ENCODE data around the gene HMX2.

The HMX2 gene

GRCh38 chr10:123117644-123118417 is 30.1 kb upstream of the HMX2 start:
- FAIRE-seq (no peak), DNase-seq (ENCODE audit: insufficient read length, low spot score) (no peak)
- TF ChIP-seq, protein P1, sequence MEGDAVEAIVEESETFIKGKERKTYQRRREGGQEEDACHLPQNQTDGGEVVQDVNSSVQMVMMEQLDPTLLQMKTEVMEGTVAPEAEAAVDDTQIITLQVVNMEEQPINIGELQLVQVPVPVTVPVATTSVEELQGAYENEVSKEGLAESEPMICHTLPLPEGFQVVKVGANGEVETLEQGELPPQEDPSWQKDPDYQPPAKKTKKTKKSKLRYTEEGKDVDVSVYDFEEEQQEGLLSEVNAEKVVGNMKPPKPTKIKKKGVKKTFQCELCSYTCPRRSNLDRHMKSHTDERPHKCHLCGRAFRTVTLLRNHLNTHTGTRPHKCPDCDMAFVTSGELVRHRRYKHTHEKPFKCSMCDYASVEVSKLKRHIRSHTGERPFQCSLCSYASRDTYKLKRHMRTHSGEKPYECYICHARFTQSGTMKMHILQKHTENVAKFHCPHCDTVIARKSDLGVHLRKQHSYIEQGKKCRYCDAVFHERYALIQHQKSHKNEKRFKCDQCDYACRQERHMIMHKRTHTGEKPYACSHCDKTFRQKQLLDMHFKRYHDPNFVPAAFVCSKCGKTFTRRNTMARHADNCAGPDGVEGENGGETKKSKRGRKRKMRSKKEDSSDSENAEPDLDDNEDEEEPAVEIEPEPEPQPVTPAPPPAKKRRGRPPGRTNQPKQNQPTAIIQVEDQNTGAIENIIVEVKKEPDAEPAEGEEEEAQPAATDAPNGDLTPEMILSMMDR (IDR thresholded peaks at IDR 0.05; ENCODE audit: insufficient read depth, missing control alignments) = no peak

DNA sequence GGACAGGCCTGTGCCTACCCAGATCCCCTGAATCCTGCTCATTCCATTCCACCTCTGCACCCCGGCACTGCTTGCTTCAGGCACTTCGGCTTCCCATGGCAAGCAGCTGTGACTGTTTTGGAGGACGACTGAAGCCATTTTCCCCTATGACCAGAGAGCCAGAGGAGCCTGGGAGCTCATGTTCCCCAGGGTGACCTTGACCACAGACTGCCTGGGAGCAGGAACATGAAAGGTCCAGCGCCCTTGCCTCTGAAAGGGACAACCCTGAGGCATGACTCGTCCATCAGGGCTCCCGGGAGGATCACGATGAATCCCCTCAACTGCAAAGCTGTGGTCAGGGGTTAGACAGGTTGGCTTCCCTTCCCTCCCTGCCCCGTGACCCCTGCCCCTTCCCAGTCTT is 28.9 kb upstream of the HMX2 start:
- no peak for FAIRE-seq
- TF ChIP-seq, protein P1 (IDR thresholded peaks at IDR 0.05; ENCODE audit: insufficient read depth, missing control alignments) = no peak
- no peak for DNase-seq (ENCODE audit: insufficient read length, low spot score)

- FAIRE-seq (no peak), DNase-seq (ENCODE audit: insufficient read length, low spot score) (no peak)
- TF ChIP-seq, protein P1 (IDR thresholded peaks at IDR 0.05; ENCODE audit: insufficient read depth, missing control alignments) = no peak
Measured at GRCh38 chr10:123126246-123126645, 21.7 kb upstream of the HMX2 start.

- FAIRE-seq = no peak
- TF ChIP-seq, protein P1 (IDR thresholded peaks at IDR 0.05; ENCODE audit: insufficient read depth, missing control alignments) = no peak
Measured at GRCh38 chr10:123129618-123130271, 18.2 kb upstream of the HMX2 start.

DNA sequence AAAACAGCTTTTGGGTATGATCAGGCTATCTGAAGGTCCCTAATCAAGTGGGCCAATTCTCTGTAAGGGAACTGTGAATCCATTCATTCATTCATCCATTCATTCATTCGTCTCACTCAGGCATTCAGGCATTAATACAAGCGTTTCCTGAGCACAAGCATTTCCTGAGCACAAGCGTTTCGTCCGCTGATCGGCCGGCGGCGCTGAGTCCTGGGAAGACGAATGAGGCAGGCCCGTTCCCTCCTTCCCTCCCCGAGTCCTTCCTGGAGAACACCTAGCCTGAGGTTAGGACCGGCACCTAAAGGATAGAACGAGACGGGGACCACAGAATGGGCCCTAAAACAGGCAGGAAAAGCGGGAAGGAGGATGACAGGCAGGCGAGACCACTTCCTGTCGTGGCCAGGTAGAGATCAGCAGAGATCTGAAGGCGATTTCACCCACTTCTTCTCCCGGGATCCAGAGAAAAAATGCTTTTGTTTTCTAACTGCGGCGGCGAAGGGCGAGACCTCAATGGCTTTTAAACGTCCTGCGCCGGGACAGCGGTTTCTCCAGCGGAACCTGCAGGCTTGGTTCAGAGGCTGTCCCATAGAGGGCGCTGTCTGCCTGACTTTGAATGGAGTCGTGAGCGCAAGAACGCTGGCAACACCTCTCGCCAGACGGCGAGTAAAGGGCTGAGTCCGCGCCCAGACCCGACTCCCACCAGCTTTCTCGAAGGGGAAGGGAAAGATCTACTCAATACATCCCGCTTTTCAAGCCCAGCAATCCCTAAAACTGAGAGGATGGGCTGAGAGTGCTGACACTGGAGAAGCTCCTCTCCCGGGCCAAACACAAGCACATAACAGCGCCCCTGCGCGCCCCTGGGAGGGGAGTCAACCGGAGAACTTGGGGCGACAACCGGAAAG is 15.1 kb upstream of the HMX2 start:
- TF ChIP-seq, protein P1 (IDR thresholded peaks at IDR 0.05; ENCODE audit: insufficient read depth, missing control alignments) = peak; percentile 94
- FAIRE-seq (no peak), DNase-seq (ENCODE audit: insufficient read length, low spot score) (no peak)

More at GRCh38 chr10:123129618-123130271, 18.2 kb upstream of the HMX2 start:
- DNase-seq (ENCODE audit: insufficient read length, low spot score) = no peak

DNA sequence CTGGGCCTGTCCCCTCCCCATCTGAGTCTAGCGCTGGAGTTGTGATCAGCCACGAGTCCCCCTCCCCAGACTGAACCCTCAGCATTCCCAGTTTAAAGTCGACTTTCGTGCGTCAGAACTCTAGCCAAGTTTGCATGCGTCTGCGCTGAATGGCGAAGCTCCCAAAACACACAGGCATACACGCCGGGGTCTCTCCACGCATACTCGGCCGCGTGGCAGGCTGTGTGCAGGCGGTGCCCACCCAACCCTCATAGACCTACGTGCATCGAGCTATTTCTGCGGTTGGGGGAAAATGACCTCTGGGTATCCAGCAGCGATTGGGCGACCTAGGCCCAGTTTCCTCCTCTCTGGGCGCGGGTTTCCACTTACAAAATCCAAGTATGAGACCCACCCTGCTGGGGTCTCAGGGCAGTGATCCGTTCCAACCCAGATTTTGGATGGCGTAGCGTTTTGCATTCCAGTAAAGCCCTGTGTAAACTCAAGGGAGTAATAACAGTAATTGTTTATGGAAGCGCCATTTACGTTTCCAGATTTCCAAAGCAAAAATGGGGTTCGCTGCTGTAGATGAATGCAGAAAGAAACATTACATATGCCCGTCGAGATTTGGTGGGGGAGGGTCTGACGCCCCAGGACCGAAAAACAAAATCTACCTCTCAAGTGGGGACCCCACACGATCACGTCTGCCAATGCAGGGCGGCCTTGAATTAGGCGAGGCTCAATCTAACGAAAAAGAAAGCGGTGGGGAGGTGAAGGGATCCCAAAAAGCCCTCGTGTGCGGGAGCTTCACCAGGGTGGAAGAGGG is 14.2 kb upstream of the HMX2 start:
- no peak for DNase-seq (ENCODE audit: insufficient read length, low spot score)
- FAIRE-seq = no peak
- TF ChIP-seq, protein P1 (IDR thresholded peaks at IDR 0.05; ENCODE audit: insufficient read depth, missing control alignments) = no peak
